Measurements from ENCODE around the gene ZNF576.

- no peak; the same call in 1 of the 2 replicates for TF ChIP-seq ATF6 (CRISPR knock-in tag; IDR thresholded peaks at IDR 0.05)
- no peak for TF ChIP-seq CTCF (IDR thresholded peaks at IDR 0.05 in 2 of 3, conservative IDR thresholded peaks at IDR 0.05 in 1 of 3; ENCODE audit: insufficient read depth in 2 of 3, low read depth in 1 of 3, low read length in 3 of 3)
- TF ChIP-seq ZHX1 (conservative IDR thresholded peaks at IDR 0.05; ENCODE audit: low read length) = no peak
- no peak for TF ChIP-seq HES1 (IDR thresholded peaks at IDR 0.05; ENCODE audit: low read depth)
- no peak for TF ChIP-seq PTBP1 (IDR thresholded peaks at IDR 0.05; ENCODE audit: low read depth, low read length)
- TF ChIP-seq ELF4 (CRISPR knock-in tag; IDR thresholded peaks at IDR 0.05) = no peak
- no peak; the same call in 1 of the 2 replicates for TF ChIP-seq RNF2 (IDR thresholded peaks at IDR 0.05)
- no peak for TF ChIP-seq JUNB (CRISPR knock-in tag; conservative IDR thresholded peaks at IDR 0.05)
- TF ChIP-seq POLR2A (conservative IDR thresholded peaks at IDR 0.05) = peak; percentile 92
- peak; percentile 11 for TF ChIP-seq POLR2AphosphoS5 (IDR thresholded peaks at IDR 0.05; ENCODE audit: control insufficient read depth, insufficient read depth, low read depth, low read length)
Measured at GRCh38 chr19:43619262-43620060, 23.1 kb downstream of the ZNF576 start, which contains the start of gene ZNF428.
